ENCODE results near the gene CDIPT.
"Not testable (repeated sequence)": the region's sequence is repeated elsewhere in the genome, so short reads cannot be mapped to it uniquely, and the experiment has no call there.

Gene CDIPT

DNA sequence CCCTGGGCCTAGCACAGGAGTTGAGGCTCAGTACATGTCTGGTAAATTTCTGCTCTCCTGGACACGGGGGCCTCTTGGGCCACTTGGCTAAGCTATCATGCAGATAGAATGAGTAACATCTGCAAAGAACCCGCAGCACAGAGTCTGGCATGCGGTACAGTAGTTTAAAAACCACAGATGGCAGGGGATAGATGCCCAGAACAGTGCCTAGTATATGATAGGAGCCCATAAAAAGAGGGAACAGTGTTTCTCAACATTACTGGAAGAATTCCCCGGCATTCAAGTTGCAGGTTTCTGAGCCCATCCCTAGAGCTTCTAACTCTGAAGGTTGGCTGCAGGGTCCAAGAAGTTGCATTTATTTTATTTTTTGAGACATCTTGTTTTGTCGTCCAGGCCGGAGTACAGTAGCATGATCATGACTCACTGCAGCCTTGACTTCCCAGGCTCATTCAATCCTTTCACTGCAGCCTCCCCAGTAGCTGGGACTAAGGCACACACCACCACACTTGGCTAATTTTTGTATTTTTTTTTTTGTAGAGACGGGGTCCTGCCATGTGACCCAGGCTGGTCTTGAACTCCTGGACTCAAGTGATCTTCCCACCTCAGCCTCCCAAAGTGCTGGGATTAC is 5.8 kb downstream of the CDIPT start:
- DNase-seq = no peak

DNA sequence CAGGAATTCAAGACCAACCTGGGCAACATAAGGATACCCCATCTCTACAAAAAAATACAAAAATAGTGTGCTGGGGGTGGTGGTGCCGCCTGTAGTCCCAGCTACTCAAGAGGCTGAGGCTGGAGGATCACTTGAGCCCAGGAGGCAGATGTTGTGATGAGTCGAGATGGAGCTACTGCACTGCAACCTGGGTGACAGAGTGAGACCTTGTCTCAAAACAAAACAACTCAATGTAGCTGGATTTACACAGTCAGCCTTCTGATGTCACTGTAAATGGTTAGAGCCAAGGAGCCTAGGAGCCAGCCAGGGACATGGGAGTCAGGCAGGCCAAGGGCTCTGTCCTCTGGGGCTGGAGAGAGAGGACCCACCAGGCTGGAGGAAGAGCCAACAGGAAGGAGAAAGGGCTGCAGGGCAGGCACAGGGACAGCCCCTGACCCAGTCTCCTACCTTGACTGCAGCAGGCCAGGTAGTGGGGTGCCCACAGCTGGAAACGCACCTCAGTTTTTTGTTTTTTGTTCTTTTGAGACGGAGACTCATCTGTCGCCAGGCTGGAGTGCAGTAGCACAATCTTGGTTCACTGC is 8.4 kb downstream of the CDIPT start:
- DNase-seq = no peak

DNA sequence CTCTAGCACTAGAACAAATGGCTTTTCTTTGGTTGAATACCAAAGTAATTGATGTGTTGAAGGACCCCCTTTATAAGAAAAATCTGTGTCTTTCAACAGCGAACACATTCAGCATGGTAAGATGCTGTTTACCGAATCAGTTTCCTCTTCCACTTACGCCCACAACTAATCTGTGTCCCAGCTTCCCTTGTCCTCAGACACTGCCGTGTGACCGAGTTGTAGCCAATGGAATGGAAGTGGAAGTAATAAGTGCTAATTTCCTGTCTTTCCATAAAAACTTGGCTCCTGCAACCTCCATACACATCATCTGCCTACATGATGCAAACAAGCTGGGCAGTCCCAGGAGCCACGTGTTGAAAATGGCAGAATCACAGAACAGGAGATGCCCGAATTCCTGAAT is 10.4 kb downstream of the CDIPT start:
- DNase-seq = peak; percentile 1

DNA sequence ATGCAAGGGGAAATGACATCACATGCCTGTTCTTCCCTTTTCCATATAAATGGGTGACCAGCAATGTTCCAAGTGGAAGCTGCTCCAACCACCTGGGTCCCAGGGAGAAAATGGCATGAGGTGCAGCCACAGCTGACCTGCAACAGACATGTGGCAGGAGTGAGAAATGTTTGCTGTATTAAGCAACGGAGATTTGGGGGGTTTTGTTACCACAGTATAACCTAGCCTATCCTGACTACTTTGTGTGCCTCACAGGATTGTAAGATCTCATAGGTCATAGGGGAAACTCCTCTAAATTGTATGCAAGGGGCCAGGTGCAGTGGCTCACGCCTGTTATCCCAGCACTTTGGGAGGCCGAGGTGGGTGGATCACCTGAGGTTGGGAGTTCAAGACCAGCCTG is 12.0 kb downstream of the CDIPT start:
- no peak for DNase-seq

DNA sequence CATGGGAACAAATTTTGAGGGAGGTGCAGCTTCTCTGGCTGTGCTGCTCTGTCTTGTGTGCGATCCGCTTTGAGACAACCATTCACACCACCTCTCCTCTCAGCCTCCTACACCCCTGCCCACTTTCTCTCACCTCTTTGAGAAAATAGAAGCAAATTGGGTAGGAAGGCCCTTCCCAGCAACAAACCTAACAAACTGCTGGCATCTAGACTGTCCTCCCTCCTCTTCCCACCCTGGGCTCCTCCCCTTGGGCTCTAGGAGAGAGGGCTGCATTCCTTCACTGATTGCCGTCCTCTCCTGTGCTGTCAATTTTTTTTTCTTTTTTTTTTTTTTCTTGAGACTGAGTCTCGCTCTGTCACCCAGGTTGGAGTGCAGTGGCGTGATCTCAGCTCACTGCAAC is 13.5 kb downstream of the CDIPT start:
- no peak for DNase-seq

DNA sequence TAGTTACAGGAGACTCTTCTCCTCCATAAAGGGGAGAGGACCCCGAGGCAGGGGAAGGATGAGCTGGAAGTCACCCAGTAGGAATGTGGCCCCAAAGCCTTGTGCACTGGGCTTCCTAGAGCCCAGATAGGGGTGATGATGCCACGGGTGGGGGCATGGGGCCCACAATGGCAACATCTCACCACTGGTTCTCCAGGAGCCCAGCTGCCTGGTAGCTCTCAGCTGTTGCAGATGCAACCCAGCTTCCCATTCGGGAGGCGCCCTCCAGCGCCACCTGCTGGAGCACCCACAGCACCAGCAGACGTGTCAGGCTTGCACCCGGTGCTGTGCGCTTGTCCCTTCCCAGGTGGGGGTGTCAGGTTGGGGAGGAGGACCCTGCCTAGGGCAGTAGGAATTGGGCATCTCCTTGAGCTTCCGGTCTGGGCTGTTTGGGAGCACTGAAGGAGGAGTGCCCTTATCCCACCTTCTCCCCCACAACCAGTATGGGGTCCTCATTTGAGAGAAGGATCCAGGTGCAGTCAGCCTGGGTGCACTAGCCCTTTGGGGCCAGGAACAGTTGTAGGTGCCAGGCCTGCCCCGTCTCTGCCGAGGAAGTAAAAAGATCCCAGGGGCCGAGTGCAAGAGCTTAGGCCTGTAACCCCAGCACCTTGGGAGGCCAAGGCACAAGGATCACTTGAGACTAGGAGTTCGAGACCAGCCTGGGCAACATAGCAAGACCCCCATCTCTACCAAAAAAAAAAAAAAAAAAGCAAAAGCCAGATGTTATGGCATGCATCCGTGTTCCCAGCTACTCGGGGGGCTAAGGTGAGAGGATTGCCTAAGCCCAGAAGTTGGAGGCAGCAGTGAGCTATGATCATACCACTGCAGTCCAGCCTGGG is 14.4 kb downstream of the CDIPT start:
- DNase-seq = peak; percentile 57

DNA sequence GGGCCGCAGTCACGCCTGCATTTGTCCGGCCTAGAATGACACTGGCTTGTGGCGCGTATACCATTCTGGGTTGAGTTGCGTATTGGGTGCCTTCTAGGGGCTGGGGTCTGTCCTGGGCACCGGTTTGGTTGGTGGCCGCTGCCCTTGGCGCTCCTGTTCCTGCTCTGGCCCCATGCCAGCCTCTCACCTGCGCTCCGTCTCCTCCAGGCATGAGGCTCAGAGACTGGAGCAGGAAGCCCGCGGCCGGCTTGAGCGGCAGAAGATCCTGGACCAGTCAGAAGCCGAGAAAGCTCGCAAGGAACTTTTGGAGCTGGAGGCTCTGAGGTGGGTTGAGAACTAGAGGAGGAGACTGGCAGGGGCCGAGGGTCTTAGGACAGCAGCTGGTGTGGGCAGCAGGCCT is 17.4 kb downstream of the CDIPT start:
- no peak for DNase-seq

DNA sequence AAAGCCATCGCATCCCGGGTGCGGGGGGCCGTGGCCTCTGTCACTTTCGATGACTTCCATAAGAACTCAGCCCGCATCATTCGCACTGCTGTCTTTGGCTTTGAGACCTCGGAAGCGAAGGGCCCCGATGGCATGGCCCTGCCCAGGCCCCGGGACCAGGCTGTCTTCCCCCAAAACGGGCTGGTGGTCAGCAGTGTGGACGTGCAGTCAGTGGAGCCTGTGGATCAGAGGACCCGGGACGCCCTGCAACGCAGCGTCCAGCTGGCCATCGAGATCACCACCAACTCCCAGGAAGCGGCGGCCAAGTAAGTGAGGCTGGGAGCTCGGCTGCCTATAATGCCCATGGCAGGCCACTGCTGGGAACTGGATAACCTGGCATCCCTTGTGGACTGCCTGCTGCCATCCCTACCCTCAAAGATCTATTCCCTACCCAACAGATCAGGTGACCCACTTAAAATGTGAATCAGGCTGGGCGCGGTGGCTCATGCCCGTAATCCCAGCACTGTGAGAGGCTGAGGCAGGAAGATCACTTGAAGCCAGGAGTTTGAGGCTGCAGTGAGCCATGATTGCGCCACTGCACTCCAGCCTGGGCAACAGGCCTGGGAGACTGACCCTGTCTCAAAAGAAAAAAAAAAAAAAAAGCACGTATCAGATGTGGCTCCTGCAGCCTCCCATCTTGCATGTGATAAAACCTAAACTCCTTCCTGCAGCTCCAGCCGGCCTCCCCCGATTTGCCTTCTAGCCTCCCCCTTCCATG is 18.3 kb downstream of the CDIPT start:
- no peak for DNase-seq

DNA sequence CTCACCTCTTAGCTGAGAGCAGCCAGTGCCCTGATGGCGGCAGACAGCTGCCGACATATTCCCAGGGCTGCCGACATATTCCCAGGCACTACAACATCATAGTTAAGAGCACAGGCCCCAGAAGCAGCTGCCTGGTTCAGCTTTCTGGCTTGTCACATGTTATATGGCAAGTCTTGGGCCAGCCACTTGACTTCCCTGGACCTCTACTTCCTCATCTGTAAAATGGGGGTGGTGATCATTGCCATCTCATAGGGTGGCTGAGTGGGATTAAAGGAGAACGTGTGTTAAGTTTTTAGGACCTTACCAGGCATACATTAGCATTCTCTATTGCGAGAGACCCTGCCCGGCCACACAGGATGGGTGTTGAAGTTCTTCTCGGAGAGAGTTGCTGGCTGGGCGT is 19.1 kb downstream of the CDIPT start:
- no peak for DNase-seq

DNA sequence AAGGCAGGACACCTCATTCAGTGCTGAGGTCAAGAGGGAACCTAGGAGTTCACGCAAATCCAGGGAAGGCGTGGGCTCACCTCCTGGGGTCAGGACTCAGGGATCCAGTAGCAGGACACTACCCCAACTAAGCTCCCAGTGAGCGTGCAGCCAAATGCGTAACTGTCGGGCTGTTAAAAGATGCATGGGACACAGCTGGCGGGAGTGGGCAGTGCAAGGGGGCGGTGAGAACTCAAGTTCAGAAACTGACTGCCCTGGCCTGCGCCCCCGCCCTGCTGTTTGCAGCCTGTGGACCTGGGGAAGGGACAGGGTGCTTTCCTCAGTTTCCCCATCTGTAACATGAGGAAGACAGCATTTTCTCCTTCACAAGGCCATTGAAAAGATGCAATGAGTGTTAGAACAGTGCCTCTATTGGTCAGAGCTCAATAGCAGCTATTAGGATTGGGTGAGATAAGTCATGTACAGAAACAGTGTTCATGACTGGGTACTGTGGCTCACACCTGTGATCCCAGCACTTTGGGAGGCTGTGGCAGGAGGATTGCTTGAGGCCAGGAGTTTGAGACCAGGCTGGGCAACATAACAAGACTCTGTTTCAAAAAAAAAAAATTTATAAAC is 20.2 kb downstream of the CDIPT start:
- no peak for DNase-seq

DNA sequence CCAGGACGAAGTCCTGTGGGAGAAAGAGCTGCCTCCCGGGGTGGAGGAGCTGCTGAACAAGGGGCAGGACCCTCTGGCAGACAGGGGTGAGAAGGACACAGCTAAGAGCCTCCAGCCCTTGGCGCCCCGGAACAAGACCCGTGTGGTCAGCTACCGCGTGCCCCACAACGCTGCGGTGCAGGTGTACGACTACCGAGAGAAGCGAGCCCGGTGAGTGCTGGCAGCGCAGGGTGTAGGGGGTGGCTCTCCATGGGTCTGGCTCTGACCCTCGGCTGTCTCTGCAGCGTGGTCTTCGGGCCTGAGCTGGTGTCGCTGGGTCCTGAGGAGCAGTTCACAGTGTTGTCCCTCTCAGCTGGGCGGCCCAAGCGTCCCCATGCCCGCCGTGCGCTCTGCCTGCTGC is 21.4 kb downstream of the CDIPT start:
- DNase-seq = no peak

DNA sequence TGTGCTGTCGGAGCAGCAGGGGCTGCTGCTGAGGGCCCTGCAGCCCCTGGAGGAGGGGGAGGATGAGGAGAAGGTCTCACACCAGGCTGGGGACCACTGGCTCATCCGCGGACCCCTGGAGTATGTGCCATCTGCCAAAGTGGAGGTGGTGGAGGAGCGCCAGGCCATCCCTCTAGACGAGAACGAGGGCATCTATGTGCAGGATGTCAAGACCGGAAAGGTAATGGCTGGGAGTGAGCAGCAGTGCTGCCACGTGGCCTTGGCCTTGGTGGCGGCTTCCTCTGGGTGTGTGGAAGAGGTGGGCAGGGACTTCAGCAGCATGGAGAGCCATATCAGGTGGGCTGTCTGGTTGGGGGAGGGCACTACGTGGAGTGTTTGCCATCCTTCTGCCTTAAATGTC is 22.8 kb downstream of the CDIPT start:
- DNase-seq = no peak

DNA sequence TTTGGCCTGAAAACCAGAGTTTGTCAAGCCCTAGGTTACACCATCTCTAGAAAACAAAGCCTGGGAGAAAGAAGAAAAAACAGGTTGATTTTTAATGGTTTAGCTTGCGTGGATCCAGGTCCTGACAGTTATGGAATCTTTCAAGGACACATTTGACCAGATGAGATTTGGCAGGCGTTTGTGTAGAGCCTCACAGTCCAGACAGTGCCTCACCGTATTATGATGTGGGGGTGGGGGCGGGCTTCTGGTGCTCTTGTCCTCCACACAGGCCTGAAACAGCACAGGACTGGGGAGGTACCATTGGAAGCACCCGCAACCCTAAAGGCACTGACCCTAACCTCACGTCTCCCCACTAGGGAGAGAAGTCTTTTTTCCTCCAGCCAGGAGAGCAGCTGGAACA is 23.2 kb downstream of the CDIPT start:
- DNase-seq = no peak

DNA sequence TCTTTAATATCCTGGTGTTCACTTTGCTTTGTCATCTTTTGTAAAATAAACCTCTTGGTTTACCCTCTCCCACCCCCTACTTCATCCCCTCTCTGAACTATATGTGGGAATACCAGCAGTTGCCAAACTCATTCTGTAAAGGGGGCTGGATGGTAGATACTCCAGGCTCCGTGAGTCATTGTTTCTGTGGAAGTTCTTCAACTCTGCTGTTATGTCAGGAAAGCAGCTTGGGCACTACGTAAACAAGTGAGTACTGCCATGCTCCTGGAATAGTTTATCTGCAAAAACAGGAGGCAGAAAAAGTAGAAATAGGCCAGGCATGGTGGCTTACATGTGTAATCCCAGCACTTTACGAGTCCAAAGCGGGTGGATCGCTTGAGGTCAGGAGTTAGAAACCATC is 25.2 kb downstream of the CDIPT start:
- DNase-seq = no peak

DNA sequence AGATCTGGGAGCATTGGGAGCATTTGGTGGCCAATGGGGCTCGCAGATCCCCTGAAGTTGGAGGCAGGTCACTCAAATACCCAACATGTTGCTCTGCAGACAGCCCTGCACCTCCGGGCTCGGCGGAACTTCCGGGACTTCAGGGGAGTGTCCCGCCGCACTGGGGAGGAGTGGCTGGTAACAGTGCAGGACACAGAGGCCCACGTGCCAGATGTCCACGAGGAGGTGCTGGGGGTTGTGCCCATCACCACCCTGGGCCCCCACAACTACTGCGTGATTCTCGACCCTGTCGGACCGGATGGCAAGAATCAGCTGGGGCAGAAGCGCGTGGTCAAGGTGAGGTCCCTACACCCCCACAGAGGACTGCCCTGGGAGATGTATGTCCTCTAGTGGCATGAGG is 26.4 kb downstream of the CDIPT start:
- DNase-seq = no peak

DNA sequence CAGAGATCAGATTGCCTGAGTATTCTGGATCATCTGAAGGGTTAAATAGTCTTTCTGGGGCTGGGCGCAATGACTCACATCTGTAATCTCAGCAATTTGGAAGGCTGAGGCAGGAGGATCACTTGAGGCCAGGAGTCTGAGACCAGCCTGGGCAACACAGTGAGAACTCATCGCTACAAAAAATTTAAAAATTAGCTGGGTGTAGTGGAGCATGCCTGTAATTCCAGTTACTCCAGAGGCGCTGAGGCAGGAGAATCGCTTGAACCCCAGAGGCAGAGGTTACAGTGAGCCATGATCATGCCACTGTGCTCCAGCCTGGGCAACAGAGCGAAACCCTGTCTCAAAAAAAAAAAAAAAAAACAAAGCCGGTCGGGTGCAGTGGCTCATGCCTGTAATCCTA is 27.1 kb downstream of the CDIPT start:
- DNase-seq = no peak

DNA sequence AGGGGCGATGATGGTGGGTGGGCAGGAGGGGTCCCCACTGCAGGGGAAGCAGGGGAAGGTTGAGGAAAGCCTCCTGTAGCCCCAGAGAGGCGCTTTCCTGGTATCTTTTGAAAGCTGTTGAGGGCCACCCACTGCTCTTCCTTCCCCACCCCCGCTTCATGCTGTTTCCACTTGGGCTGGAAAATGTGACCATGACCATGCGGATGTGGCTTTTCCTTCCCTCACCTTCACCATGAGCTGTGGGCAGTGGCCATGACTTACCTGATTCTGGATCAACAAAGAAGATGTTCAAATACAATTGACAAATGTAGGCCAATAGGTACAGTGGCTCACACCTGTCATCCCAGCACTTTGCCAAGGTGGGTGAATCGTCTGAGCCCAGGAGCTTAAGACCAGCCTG is 28.9 kb downstream of the CDIPT start:
- no peak for DNase-seq

DNA sequence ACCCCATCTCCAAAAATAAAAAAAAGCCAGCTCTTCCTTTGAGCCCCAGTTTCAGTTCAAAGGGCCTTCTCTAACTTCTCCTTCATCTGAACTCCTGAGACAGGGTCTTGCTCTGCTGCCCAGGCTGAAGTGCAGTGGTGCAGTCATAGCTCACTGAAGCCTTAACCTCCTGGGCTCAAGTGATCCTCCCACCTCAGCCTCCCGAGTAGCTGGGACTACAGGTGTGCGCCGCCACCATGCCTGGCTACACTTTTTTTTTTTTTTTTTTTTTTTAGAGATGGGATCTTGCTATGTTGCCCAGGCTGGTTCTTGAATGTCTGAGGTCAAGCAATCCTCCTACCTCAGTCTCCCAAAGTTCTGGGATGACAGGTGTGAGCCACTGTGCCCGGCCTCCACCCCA is 29.8 kb downstream of the CDIPT start:
- DNase-seq = not testable (repeated sequence)

DNA sequence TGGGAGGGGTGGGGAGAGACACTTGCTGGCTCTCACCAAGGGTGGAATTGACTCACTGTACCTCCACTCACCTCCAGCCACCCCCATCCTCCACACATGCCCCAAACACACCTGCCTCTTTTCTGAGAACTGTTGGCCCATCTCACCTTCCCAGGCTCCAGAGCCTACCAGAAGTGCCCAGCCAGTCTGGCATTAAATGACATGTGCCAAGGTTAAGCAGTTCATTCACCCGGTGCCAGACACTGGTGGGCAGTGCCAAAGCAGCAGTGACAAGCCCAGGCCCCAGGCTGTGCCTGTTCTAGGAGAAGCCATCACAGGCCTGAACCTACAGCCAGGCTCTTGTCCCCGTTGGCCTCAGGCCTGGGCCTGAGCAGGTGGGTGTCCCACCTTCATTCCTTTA is 31.5 kb downstream of the CDIPT start:
- no peak for DNase-seq

DNA sequence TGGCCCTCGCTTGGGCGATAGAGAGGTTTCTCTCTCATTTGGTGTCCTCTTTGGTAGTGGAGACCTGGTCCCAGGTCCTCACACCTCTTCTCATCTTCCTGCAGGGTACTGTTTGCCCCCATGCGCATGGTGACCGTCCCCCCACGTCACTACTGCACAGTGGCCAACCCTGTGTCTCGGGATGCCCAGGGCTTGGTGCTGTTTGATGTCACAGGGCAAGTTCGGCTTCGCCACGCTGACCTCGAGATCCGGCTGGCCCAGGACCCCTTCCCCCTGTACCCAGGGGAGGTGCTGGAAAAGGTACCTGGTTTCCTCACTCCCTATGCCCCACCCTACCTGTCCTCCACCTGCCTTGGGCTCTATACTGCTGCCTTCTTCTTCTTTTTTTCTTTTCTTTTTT is 32.3 kb downstream of the CDIPT start:
- DNase-seq = no peak

DNA sequence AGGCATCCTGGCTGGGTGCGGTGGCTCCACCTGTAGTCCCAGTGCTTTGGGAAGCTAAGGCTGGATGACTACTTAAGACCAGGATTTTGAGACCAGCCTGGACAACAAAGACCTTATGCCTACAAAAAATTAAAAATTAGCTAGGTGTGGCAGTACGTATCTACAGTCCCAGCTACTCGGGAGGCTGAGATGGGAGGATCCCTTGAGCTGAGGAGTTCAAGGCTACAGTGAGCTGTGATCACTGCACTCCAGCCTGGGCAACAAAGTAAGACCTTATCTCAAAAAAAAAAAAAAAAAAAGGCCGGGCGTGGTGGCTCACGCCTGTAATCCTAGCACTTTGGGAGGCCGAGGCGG is 36.7 kb downstream of the CDIPT start:
- DNase-seq = no peak

DNA sequence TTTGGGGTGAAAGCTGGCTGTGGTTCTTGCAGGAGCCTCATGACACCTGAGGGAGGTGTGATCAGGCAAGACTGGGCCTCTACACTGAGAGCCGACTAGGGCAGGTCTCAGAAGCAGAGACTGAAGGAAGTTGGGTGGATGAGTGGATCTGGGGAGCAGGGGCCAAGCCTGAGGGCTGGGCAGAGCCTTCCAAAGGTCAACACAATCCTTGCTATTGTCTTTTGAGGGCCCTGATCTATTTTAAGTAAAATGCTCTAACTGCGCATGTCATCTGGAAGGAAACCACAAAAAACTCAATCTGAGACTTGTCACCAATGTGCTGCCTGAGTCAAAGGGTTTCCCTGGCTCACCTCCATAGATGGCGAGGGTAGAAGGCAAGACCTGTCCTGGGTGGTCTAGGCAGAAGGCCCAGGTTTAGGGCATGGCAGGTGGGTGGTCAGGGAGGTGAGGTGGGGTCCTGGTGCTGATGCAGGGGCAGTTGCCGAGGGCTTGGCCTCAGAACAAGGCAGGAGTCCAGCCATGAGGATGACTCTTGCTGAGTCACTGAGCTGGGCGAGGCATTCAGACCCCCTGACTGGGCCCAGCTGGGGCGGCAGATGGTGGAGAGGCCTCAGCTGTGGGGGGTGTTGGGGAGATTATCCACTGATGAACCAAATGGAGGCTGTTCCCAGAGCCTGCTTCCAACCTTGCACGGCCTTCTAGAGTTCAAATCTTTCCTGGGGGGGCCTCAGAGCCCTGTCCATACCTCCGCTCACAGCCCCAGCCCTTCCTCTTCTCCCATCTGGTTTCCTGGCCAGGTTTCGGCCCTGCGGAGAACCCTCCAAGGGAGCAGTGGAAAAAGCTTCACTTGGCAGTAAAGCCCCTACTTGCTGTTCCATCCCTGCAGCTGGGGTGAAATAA is 37.6 kb downstream of the CDIPT start:
- DNase-seq = no peak
